Measurements from ENCODE around the gene OBI1. TPM values are rescaled to one million over a fixed set of nuclear protein-coding genes. Genes with fewer than 3 reads are reported as not detected.

Gene OBI1, protein sequence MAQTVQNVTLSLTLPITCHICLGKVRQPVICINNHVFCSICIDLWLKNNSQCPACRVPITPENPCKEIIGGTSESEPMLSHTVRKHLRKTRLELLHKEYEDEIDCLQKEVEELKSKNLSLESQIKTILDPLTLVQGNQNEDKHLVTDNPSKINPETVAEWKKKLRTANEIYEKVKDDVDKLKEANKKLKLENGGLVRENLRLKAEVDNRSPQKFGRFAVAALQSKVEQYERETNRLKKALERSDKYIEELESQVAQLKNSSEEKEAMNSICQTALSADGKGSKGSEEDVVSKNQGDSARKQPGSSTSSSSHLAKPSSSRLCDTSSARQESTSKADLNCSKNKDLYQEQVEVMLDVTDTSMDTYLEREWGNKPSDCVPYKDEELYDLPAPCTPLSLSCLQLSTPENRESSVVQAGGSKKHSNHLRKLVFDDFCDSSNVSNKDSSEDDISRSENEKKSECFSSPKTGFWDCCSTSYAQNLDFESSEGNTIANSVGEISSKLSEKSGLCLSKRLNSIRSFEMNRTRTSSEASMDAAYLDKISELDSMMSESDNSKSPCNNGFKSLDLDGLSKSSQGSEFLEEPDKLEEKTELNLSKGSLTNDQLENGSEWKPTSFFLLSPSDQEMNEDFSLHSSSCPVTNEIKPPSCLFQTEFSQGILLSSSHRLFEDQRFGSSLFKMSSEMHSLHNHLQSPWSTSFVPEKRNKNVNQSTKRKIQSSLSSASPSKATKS
- total RNA-seq = 11.8 TPM

DNA sequence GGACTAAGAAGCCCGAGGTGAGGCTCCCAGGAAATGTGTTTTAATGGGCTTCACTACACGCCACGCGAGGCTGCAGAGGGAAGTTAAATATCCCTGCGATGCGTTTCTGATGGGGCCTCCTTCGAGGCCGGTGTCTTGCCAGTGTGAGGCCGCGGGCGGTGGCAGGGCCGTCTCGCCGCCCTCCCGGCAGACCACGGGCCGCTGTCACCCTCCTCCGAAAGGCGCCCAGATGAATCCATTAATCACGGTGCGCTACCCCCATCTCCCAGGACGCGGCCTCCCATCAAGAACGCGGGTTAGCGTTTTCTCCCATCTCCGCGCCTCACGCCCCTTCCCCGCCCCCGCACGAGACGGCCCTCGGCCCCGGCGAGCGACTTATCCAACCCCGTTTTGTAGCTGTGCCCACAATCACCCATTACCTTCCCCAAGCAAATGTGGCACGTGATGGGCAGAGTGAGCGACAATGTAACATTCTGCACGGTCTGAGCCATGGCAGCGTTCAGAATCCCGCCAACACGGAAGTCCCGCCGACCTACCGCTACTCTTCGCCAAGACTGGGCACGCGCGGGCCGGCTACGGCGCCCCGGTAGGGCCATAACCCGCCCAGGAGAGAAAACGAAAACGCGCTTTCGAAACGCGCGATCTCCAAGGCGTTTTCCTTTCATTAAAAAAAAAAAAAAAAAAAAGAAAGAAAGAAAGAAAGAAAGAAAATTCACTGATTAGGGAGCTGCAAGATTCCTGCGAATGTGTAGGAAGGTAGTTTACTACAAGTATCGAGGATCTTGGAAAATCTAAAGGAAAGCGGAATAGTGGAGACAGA is at the start of gene OBI1:
TSS of gene OBI1 (minus strand) at position 526 of the 820 bp plus-strand sequence. CDS start at position 491, 35 bp downstream.
- intact Hi-C loops (cut with DNase I) = no loop called here
- TF ChIP-seq POLR2A (IDR thresholded peaks at IDR 0.05) (peak in 1 of 2 donors; percentile 15), POLR2AphosphoS5 (IDR thresholded peaks at IDR 0.05; ENCODE audit: insufficient read depth in 1 of 2, low read depth in 1 of 2) (peak; percentile 83 to 91), CTCF (IDR thresholded peaks at IDR 0.05) (no peak)

DNA sequence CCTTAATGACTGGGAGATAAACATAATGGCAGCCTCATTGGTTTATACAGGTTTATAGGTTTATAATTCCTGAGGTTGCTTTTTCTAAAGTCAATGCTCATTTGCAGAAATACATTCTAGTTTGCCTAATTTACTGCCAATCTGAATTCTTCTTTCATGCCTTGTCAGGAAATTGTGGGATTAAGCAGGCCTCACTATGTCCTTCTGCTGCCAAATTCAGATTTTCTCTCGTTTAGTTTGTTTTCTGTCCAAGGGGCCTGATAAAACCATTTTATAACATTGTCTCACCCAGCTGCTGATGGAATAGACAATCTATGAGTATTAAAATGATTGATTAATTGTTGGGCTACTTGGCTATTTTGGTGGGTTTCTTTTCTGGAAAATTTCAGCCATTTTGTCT is 42.4 kb upstream of the OBI1 start:
- Histone ChIP-seq H3K27ac (no peak overlapping the region), H3K4me3 (no peak overlapping the region), H3K36me3 (no peaks in the 10 kb centered on the region), H3K27me3 (no peaks in the 10 kb centered on the region), H3K4me1 (no peaks in the 10 kb centered on the region), H3K9me3 (no peaks in the 10 kb centered on the region)
- intact Hi-C loops (cut with DNase I) = no loop called here
- DNase-seq (ENCODE audit: extremely low spot score in 2 of 2) = no peak
- no peak for TF ChIP-seq POLR2A (IDR thresholded peaks at IDR 0.05)
- TF ChIP-seq POLR2AphosphoS5 (IDR thresholded peaks at IDR 0.05; ENCODE audit: insufficient read depth in 1 of 2, low read depth in 1 of 2) = no peak
- no peak for TF ChIP-seq CTCF (IDR thresholded peaks at IDR 0.05)

More for the DNA sequence above, at the start of gene OBI1:
- H3K9me3 ChIP-seq = no peaks in the 10 kb centered on the region
- H3K27me3 ChIP-seq = no peaks in the 10 kb centered on the region
- H3K36me3 ChIP-seq = no peaks in the 10 kb centered on the region
- peak within 1 kb of the TSS; percentile 93 for H3K4me3 ChIP-seq
- H3K27ac ChIP-seq = peak within 1 kb of the TSS; percentile 64
- peaks cover 11% of the 10 kb centered on the region for H3K4me1 ChIP-seq
- peak in 1 of 2 donors; percentile 87 for DNase-seq (ENCODE audit: extremely low spot score in 2 of 2)

DNA sequence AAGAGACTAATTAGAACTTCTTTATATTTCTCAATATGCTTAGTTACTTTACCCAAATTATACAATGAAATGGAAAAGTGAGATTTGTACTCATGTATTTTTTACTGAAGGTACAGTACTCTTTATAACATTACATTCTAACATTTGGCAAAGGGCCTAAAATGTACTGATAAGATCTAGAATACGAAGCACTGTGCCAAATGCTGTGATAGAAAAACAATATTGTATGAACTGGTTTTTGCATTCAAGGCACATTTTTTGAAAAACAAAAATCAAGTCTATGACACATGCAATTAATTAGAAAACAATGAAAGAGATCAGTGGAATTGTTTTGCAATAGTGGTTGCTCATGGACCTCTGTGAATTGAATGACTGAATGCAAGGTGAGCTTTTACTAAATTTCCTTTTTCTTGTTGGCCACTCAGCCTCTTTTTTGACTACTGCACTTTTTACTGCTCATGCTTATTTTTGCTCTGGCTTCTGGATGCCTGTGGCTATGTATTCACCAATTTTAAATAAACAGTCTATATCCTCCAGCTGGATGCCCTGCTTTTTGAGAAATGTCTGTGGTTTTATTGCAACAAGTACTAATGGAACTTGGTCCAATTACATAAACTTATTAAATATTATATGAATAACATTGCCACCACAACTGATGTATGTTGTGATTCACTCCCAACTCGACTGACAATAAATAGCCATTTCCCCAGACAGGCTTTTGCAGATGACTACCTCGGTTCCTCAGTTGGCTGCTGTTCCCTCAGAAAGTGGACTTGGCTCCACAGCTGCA is 41.4 kb upstream of the OBI1 start:
- Histone ChIP-seq H3K4me1 (no peaks in the 10 kb centered on the region), H3K27ac (no peak overlapping the region), H3K9me3 (no peaks in the 10 kb centered on the region), H3K27me3 (no peaks in the 10 kb centered on the region), H3K4me3 (no peak overlapping the region), H3K36me3 (no peaks in the 10 kb centered on the region)
- intact Hi-C loops (cut with DNase I) = no loop called here
- TF ChIP-seq CTCF (IDR thresholded peaks at IDR 0.05) (no peak), POLR2AphosphoS5 (IDR thresholded peaks at IDR 0.05; ENCODE audit: insufficient read depth in 1 of 2, low read depth in 1 of 2) (no peak), POLR2A (IDR thresholded peaks at IDR 0.05) (no peak)
- DNase-seq (ENCODE audit: extremely low spot score in 2 of 2) = no peak

DNA sequence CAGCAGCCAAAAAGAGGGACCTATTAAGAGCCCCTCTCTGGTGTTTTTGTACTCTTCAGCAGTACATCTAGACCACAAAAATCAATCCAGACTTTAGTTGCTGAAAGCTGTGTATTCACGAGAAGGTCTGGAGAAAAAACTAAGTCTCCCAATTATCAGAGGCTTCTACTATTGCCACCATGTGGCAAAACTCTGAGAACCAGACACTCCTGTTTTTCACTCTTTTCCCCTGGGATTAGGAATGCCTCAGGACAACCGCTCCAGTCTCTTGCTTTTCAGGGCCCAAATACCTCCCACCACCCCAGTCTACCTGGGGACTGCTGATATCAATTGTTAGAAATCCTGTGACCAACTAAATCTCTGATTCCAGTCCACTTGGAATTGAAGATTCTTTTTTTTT is 30.1 kb upstream of the OBI1 start:
- no peak overlapping the region for H3K27ac ChIP-seq
- no peak for TF ChIP-seq POLR2A (IDR thresholded peaks at IDR 0.05)
- no peak for TF ChIP-seq CTCF (IDR thresholded peaks at IDR 0.05)
- no peak for TF ChIP-seq POLR2AphosphoS5 (IDR thresholded peaks at IDR 0.05; ENCODE audit: insufficient read depth in 1 of 2, low read depth in 1 of 2)
- no peaks in the 10 kb centered on the region for H3K36me3 ChIP-seq
- intact Hi-C loops (cut with DNase I) = no loop called here
- H3K27me3 ChIP-seq = no peaks in the 10 kb centered on the region
- no peaks in the 10 kb centered on the region for H3K9me3 ChIP-seq
- H3K4me3 ChIP-seq = no peak overlapping the region
- no peak for DNase-seq (ENCODE audit: extremely low spot score in 2 of 2)
- no peaks in the 10 kb centered on the region for H3K4me1 ChIP-seq
